Fibroblast of the aortic adventitia (primary cell): ENCODE data around the gene MRAS. TPM values are rescaled to one million over a fixed set of nuclear protein-coding genes. Genes with fewer than 3 reads are reported as not detected.
A peak's percentile ranks its signal among the peaks of the same experiment; 100 is the strongest.

Experiments
- DNase-seq: peaks from one replicate; pipeline ENCODE4 v3.0.0-alpha.2; 2010; ENCODE audit warnings: low read depth
- H3K4me3 ChIP-seq: 2 replicates; pipeline ENCODE4 v1.5.1; 2011; ENCODE audit warnings: low read depth, mild to moderate bottlenecking, control low read depth, low read length, moderate library complexity
- total RNA-seq: library from RNA; depleted of rRNA; stranded (reverse); fragments of >200 nt; gene quantifications from 2 replicates; pipeline ENCODE4 v1.2.3, GENCODE V29; 2012; ENCODE audit warnings: low replicate concordance
- TF ChIP-seq, protein P1 (sequence below): IDR thresholded peaks from 2 replicates; pipeline ENCODE4 v1.5.1; 2011; ENCODE audit warnings: mild to moderate bottlenecking, low read length, control low read depth, inconsistent platforms; ENCODE audit not compliant: insufficient read depth

MRAS gene
- total RNA-seq = 31.2 and 53.3 TPM in 2 replicates

DNA sequence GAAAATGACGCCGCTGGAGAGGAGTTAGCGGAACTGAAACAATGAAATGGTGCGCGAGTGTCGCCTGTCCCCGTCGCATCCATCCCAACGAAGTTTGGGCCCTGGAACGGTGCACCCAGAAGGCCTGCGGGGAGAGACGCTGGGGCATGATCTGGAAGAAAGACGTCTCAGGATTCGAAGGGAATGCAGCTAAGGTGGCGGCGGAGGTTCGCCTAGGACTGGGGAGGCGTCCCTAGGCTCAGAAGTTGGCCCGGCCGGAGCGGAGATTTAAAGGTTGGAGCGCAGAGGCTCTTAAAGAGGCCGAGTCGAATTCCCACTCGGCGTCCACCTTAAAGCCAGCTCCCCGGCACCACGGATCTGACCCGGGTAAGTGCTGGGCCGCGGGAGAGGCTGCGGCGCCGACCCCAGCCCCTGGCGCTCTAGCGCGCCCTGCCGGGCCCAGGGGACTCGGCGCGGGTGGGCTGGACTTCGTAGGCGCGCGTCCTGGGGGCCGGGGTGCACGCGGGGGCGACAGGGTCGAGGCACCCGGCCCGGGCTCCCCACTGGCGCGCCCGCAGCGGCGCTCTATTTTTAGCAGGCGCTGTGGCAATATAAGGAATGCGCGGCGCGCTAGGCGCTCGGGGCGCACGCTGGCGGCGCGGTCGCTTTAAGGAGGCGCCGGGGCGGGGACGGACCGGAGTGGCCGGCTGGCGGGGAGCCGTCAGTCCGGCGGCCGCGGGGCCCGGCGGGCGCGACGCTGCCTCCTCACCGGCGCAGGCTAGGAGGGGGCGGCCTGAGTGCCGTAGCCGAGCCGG is at the start of gene MRAS:
TSS of gene MRAS (plus strand) at position 620 of the 794 bp plus-strand sequence. CDS start 24,305 bp downstream, outside the sequence.
- peak; percentile 83 for DNase-seq
- H3K4me3 ChIP-seq = peak within 1 kb of the TSS; percentile 81
- TF ChIP-seq, protein P1, sequence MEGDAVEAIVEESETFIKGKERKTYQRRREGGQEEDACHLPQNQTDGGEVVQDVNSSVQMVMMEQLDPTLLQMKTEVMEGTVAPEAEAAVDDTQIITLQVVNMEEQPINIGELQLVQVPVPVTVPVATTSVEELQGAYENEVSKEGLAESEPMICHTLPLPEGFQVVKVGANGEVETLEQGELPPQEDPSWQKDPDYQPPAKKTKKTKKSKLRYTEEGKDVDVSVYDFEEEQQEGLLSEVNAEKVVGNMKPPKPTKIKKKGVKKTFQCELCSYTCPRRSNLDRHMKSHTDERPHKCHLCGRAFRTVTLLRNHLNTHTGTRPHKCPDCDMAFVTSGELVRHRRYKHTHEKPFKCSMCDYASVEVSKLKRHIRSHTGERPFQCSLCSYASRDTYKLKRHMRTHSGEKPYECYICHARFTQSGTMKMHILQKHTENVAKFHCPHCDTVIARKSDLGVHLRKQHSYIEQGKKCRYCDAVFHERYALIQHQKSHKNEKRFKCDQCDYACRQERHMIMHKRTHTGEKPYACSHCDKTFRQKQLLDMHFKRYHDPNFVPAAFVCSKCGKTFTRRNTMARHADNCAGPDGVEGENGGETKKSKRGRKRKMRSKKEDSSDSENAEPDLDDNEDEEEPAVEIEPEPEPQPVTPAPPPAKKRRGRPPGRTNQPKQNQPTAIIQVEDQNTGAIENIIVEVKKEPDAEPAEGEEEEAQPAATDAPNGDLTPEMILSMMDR = no peak

DNA sequence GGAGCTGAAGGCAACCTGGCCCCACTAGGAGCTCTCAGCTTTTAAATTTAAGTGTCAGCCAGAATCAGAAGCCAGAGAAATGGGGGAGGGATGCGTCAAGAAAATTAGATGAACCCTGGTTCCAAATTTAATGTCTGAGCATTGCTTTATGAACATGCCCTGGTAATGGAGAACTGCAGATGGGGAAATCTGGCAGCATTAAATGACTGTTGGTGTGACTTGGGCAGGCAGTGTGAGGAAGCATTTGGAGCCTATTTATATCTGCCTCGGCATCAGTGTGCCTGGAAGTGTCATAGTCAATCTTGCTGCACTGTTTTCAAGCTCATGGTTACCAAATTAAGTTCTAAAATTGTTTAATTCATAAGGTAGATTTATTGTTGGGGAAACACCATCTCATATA is 47.7 kb upstream of the MRAS start:
- DNase-seq = no peak
- TF ChIP-seq, protein P1 = no peak
- no peak overlapping the region for H3K4me3 ChIP-seq

DNA sequence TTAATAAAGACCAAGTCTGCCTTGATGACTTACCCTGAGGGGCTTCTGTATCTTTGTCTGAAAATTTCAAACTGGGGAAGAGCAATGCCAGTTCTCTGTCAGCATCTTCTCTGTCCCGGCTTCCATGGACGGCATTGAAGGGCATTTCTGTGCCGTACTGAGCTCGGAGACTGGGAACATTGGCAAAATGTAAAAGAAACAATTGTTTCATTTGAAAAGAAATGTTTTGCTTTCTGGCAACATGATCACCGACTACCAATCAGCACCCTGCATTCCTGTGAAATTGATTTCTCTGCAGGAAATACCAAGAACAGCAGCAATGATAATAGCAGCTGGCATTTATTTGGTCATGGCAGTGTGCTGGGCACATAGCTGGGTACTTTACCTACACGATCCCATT is 44.9 kb upstream of the MRAS start:
- TF ChIP-seq, protein P1 = no peak
- H3K4me3 ChIP-seq = no peak overlapping the region
- DNase-seq = no peak

DNA sequence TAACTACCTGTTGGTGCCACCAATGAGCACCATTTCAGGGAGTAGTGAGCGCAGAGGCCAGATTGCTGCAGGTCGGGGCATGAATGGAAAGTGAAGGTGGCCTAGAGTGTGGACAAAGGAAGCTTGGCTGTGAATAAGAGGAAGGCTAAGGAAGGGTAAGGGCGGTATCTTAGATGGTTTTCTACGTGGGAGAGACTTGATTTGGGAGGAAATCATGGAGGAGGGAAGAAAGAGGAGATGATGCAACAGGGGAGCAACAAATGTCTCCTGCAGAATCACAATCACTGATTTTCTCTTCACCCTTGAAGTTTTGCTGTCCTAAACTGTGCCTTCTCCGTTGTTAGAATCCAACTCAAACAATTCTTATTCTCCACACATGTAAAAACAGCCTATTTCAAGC is 40.5 kb upstream of the MRAS start:
- H3K4me3 ChIP-seq = no peak overlapping the region
- no peak for DNase-seq
- TF ChIP-seq, protein P1 = no peak

DNA sequence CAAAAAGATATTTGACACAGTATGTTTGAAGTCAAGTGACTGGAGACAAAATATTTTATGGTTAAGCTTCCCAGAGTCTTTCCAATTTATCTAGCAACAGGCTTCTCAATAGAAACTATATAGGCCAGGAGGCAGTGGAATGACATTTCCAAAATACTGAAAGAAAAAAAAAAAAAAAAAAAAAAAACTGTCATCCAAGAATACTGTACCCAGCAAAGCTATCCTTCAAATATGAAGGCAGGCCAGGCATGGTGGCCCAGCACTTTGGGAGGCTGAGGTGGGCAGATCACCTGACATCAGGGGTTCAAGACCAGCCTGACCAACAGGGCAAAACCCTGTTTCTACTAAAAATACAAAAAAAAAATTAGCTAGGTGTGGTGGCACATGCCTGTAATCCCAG is 39.6 kb upstream of the MRAS start:
- TF ChIP-seq, protein P1 = no peak
- no peak for DNase-seq
- H3K4me3 ChIP-seq = no peak overlapping the region

DNA sequence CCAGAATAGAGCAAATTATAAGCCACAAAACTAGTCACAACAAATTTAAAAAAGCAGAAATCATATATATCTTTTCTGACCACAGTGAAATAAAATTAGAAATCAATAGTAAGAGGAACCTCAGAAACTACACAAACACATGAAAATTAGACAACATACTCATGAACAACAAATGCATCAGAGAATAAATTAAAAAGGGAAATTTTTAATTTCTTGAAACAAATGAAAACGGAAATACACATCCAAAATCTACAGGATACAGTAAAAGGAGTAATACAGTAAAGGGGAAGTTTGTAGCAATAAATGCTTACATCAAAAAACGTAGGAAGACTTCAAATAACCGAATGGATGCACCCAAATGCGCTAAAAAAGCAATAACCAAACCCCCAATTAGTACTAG is 37.9 kb upstream of the MRAS start:
- no peak for DNase-seq
- TF ChIP-seq, protein P1 = no peak
- H3K4me3 ChIP-seq = no peak overlapping the region
